Panc1 (cell line): ENCODE data around the gene TOGARAM2. TPM values are rescaled to one million over a fixed set of nuclear protein-coding genes. Genes with fewer than 3 reads are reported as not detected.
A peak's percentile ranks its signal among the peaks of the same experiment; 100 is the strongest.

Source experiments
- ATAC-seq: fragments of 200-7000 bp; cut with Tn5 transposase; 2 replicates; pipeline ENCODE4 v1.9.1; 2020; ENCODE audit warnings: mild to moderate bottlenecking, moderate library complexity
- BruUV-seq: library from RNA; stranded (reverse); fragments of 400-500 nt; replicated peaks from 2 replicates; lab custom pipeline; 2021; lab: Mats Ljungman, UMichigan
- CTCF ChIA-PET: fragments of 300-600 bp; sonication (Branson Sonifier 250); formaldehyde crosslinking; loops from one replicate; lab custom pipeline; 2022; ENCODE audit warnings: antibody characterized with exemption; lab: Charles Lee
- POLR2A ChIA-PET: fragments of 300-600 bp; sonication (Branson Sonifier 250); formaldehyde crosslinking; loops from one replicate; lab custom pipeline; 2022; ENCODE audit warnings: antibody characterized with exemption; lab: Charles Lee
- DNase-seq: peaks from one replicate; pipeline ENCODE4 v3.0.0-alpha.2; 2010; ENCODE audit warnings: low read depth, low spot score
- H3K27ac ChIP-seq: 2 replicates; pipeline ENCODE4 v1.5.1; 2011; ENCODE audit warnings: mild to moderate bottlenecking, low read length, inconsistent platforms
- H3K27me3 ChIP-seq: fragments of 200-500 bp; sonication (Bioruptor generic); 2 replicates; pipeline ENCODE4 v1.6.0; 2014; ENCODE audit warnings: low read length, inconsistent platforms; ENCODE audit not compliant: control insufficient read depth, insufficient read depth
- H3K36me3 ChIP-seq: fragments of 200-500 bp; sonication (Bioruptor generic); 2 replicates; pipeline ENCODE4 v1.5.1; 2014; ENCODE audit warnings: inconsistent platforms, mild to moderate bottlenecking, low read length, moderate library complexity; ENCODE audit not compliant: control insufficient read depth, insufficient read depth
- H3K4me1 ChIP-seq: 2 replicates; pipeline ENCODE4 v1.5.1; 2011; ENCODE audit warnings: inconsistent platforms, mild to moderate bottlenecking, low read length, moderate library complexity; ENCODE audit not compliant: control insufficient read depth, insufficient read depth
- H3K4me3 ChIP-seq, 2 experiments: 2 replicates each; pipeline ENCODE4 v1.5.1; 2011 to 2012; ENCODE audit warnings: low read depth in 2 of 2, low read length in 2 of 2, mild to moderate bottlenecking in 2 of 2, inconsistent platforms in 1 of 2, moderate library complexity in 1 of 2
- H3K9me3 ChIP-seq: fragments of 200-500 bp; sonication (Bioruptor generic); 2 replicates; pipeline ENCODE4 v1.5.1; 2014; ENCODE audit warnings: low read depth, mild to moderate bottlenecking, inconsistent platforms, low read length, moderate library complexity; ENCODE audit not compliant: control insufficient read depth, insufficient read depth
- CTCF ChIP-seq: fragments of 450-650 bp; IDR thresholded peaks from 2 replicates; pipeline ENCODE4 v1.5.1; 2017; ENCODE audit warnings: mild to moderate bottlenecking
- POLR2AphosphoS5 ChIP-seq: IDR thresholded peaks from 2 replicates; pipeline ENCODE4 v1.6.1; 2012; ENCODE audit warnings: mild to moderate bottlenecking, low read depth, low read length, moderate library complexity
- REST ChIP-seq, 2 experiments: IDR thresholded peaks; 2 replicates each; pipeline ENCODE4 v1.6.1; 2011 to 2012; ENCODE audit warnings: low read depth in 2 of 2, control low read depth in 1 of 2, low read length in 1 of 2, mild to moderate bottlenecking in 1 of 2, moderate library complexity in 1 of 2; ENCODE audit not compliant: insufficient read depth in 1 of 2
- SIN3A ChIP-seq: IDR thresholded peaks from 2 replicates; pipeline ENCODE4 v1.6.1; 2012; ENCODE audit warnings: low read depth, mild to moderate bottlenecking, low read length, moderate library complexity, borderline replicate concordance; ENCODE audit not compliant: insufficient read depth
- TCF7L2 ChIP-seq: IDR thresholded peaks from 2 replicates; pipeline ENCODE4 v1.6.1; 2011; ENCODE audit warnings: mild to moderate bottlenecking, low read depth, low read length, inconsistent platforms
- in situ Hi-C: cut with HindIII; loops from 2 replicates; pipeline ENCODE4 v1.10.0; 2016; ENCODE audit warnings: low sequenced_read_pairs, low pct_unique_long_range_greater_than_20kb
- intact Hi-C: fragments of 100-400 bp; cut with micrococcal nuclease; formaldehyde crosslinking; loops from one replicate; pipeline ENCODE4 v1.10.0; 2022; ENCODE audit not compliant: unreplicated experiment
- total RNA-seq: library from RNA; stranded (reverse); gene quantifications from one replicate; pipeline ENCODE4 v1.2.1, GENCODE V29; 2021; ENCODE audit not compliant: unreplicated experiment

Gene TOGARAM2
- total RNA-seq, 1 experiment from 2014 or later = 0.44 TPM

- in situ Hi-C loops (no loop called here), intact Hi-C loops (no loop called here)
- no peak for DNase-seq
- TF ChIP-seq REST (IDR thresholded peaks at IDR 0.05; ENCODE audit: insufficient read depth in 1 of 2, low read depth in 2 of 2, low read length in 1 of 2) (no peak), CTCF (no peak), TCF7L2 (no peak), POLR2AphosphoS5 (no peak), SIN3A (no peak)
- H3K27ac ChIP-seq = no peak overlapping the region
- H3K27me3 ChIP-seq = no peaks in the 10 kb centered on the region
- H3K36me3 ChIP-seq = no peaks in the 10 kb centered on the region
- ChIA-PET POLR2A (no interaction called here), CTCF (no interaction called here)
- ATAC-seq = no peak
- no peaks in the 10 kb centered on the region for H3K9me3 ChIP-seq
- no TSS peak for BruUV-seq
- H3K4me3 ChIP-seq = no peak overlapping the region
- H3K4me1 ChIP-seq = peaks cover 7% of the 10 kb centered on the region; the same call in 1 of the 2 replicates
Observed at GRCh38 chr2:29031046-29031445, 49.9 kb downstream of the TOGARAM2 start.

- no peaks in the 10 kb centered on the region for H3K27me3 ChIP-seq
- no peak for ATAC-seq
- no peak overlapping the region for H3K4me3 ChIP-seq
- in situ Hi-C loops (no loop called here), intact Hi-C loops (no loop called here)
- H3K36me3 ChIP-seq = no peaks in the 10 kb centered on the region
- no peaks in the 10 kb centered on the region for H3K9me3 ChIP-seq
- peak overlapping the region; percentile 57; the same call in 1 of the 2 replicates for H3K27ac ChIP-seq
- CTCF ChIA-PET = no interaction called here
- DNase-seq = no peak
- no peak for TF ChIP-seq POLR2AphosphoS5
- no peak for TF ChIP-seq CTCF
- no peak for TF ChIP-seq TCF7L2
- TF ChIP-seq REST (IDR thresholded peaks at IDR 0.05; ENCODE audit: insufficient read depth in 1 of 2, low read depth in 2 of 2, low read length in 1 of 2) = no peak
- no peak for TF ChIP-seq SIN3A
- POLR2A ChIA-PET = no interaction called here
- H3K4me1 ChIP-seq = peaks cover 7% of the 10 kb centered on the region; the same call in 1 of the 2 replicates
- BruUV-seq = no TSS peak
Observed at GRCh38 chr2:29032189-29032588, 51.1 kb downstream of the TOGARAM2 start.
